ENCODE measurements around the gene TSACC.

TSACC gene

DNA sequence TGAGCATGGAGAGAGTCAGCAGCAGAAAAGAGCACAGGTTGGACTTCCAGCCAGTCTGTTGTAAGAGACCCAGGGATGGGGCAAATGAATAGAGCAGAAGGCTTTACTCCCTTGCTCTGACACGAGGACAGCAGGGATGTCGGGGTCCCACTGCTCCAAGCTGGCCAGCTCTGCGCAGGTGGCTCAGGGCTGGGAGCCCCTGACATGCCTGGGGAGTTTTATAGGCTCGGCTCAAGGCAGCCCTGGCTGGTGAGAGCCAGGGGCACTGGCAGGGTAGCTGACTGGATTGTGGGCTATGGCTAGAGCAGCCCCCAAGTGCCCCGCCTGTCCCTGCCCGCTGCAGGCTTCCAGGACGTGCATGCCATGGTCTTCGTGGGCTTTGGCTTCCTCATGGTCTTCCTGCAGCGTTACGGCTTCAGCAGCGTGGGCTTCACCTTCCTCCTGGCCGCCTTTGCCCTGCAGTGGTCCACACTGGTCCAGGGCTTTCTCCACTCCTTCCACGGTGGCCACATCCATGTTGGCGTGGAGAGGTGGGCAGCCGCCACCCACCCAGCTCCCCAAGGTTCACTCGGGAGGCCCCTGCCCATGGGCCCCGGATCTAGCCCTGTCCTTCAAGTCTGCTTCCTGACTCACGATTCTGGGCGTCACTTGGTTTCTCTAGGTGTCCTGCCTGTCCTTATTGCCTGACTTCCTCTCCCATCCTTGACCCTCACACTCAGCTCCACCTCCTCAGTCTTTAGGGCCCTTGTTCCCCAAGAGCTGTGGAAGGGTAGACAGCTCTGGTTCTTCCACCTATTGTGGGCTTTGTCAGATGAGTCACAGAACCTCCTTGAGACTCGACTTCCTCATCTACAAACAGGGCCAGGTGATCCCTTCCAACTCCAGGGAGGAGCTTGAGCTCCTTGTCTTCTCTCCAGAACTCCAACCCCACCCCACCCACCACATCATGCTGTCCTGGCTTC, 38.9 kb downstream of the TSACC start:
- no peak overlapping the region for H3K27ac ChIP-seq (ENCODE audit: low read depth, low read length)
- no peaks in the 10 kb centered on the region for H3K27me3 ChIP-seq (ENCODE audit: control insufficient read depth, insufficient read depth, low read length)
- peaks cover 7% of the 10 kb centered on the region; the same call in 1 of the 2 replicates for H3K4me1 ChIP-seq (ENCODE audit: control insufficient read depth, insufficient read depth, low read length)
- no peak overlapping the region for H3K9ac ChIP-seq (ENCODE audit: low read depth, low read length)
- H3K36me3 ChIP-seq (ENCODE audit: control insufficient read depth, insufficient read depth, low read length), result no peaks in the 10 kb centered on the region
- H3K4me3 ChIP-seq (ENCODE audit: low read depth, low read length), result no peak overlapping the region
- no peaks in the 10 kb centered on the region for H3K9me3 ChIP-seq (ENCODE audit: control insufficient read depth, insufficient read depth, low read length)

DNA sequence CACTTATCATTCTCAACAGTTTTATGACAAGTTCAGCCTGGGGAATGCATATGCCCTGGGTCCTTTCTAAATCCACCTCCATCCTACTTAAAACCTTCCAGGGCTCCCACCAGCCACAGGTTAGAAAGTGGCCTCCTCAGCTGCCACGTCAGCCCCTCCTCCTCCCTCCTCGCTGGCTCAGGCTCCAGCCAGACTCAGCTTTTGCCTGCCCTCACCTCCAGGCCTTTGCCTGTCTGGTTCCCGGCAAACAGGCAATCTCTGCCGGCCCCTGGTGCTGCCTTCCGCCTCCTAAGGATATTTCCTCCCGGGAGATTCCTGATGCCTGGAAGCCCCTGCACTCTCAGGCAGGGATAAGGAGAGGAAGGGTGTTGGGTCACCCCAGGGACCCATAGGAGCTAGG, 40.2 kb downstream of the TSACC start:
- Histone ChIP-seq H3K4me3 (ENCODE audit: low read depth, low read length) (no peak overlapping the region), H3K4me1 (ENCODE audit: control insufficient read depth, insufficient read depth, low read length) (peaks cover 7% of the 10 kb centered on the region; the same call in 1 of the 2 replicates), H3K36me3 (ENCODE audit: control insufficient read depth, insufficient read depth, low read length) (no peaks in the 10 kb centered on the region), H3K27me3 (ENCODE audit: control insufficient read depth, insufficient read depth, low read length) (no peaks in the 10 kb centered on the region), H3K9ac (ENCODE audit: low read depth, low read length) (no peak overlapping the region), H3K9me3 (ENCODE audit: control insufficient read depth, insufficient read depth, low read length) (no peaks in the 10 kb centered on the region), H3K27ac (ENCODE audit: low read depth, low read length) (no peak overlapping the region)

DNA sequence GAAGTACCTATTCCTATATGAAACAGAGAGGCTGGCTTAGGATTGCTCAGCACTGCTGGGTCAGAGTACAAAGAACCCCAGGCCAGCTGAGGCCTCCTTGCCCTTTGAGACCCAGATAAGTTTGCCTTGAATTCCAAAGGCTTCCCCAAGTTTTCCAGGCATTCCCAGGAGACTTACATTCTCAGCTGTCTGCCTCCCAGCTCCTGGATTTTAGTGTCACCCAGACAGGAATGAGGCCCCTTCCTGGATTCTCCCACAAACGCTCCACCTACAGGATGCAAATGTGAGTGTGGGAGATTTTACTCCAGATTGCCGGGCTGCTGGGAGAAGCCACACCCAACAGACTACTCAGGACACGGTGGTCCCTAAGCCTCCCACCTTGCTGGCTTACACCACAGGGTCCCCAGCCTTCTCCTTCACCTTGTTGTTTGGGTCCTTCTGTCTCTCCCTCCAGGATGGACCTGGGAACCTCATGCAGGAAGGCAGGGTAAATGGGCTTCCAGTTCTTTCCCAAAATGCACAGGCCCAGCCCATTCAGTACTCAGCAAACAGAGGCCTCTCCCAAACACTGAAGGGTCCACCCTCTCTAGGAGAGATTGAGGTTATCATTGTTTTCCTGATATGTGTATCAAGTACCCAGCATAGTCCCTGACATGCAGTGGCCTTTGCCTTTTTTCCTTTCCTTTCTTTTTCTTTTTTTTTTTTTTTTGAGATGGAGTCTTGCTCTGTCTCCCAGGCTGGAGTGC, 41.3 kb downstream of the TSACC start:
- peaks cover 7% of the 10 kb centered on the region; the same call in 1 of the 2 replicates for H3K4me1 ChIP-seq (ENCODE audit: control insufficient read depth, insufficient read depth, low read length)
- no peaks in the 10 kb centered on the region for H3K36me3 ChIP-seq (ENCODE audit: control insufficient read depth, insufficient read depth, low read length)
- H3K9ac ChIP-seq (ENCODE audit: low read depth, low read length), result no peak overlapping the region
- H3K4me3 ChIP-seq (ENCODE audit: low read depth, low read length), result no peak overlapping the region
- no peak overlapping the region for H3K27ac ChIP-seq (ENCODE audit: low read depth, low read length)
- no peaks in the 10 kb centered on the region for H3K9me3 ChIP-seq (ENCODE audit: control insufficient read depth, insufficient read depth, low read length)
- H3K27me3 ChIP-seq (ENCODE audit: control insufficient read depth, insufficient read depth, low read length), result no peaks in the 10 kb centered on the region

DNA sequence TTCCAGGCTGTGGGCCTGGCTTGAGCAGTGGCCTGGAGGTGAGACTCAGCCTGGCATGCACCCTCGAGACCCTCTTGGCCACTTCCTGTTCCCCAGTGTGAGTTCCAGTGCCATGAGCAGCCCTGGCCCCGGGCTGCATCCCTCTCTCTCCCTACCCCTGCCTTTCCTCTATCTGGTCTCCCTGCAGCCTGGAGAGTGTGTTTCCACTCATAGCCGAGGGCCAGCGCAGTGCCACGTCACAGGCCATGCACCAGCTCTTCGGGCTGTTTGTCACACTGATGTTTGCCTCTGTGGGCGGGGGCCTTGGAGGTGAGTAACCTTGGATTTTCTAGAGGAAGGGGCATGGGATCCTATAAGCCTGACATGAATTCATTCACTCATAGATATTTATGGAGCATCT, 44.2 kb downstream of the TSACC start:
- H3K36me3 ChIP-seq (ENCODE audit: control insufficient read depth, insufficient read depth, low read length), result no peaks in the 10 kb centered on the region
- H3K4me1 ChIP-seq (ENCODE audit: control insufficient read depth, insufficient read depth, low read length), result peaks cover 7% of the 10 kb centered on the region
- H3K27me3 ChIP-seq (ENCODE audit: control insufficient read depth, insufficient read depth, low read length), result peaks cover 19% of the 10 kb centered on the region
- H3K4me3 ChIP-seq (ENCODE audit: low read depth, low read length), result no peak overlapping the region
- H3K9me3 ChIP-seq (ENCODE audit: control insufficient read depth, insufficient read depth, low read length), result no peaks in the 10 kb centered on the region
- no peak overlapping the region for H3K9ac ChIP-seq (ENCODE audit: low read depth, low read length)
- H3K27ac ChIP-seq (ENCODE audit: low read depth, low read length), result no peak overlapping the region

DNA sequence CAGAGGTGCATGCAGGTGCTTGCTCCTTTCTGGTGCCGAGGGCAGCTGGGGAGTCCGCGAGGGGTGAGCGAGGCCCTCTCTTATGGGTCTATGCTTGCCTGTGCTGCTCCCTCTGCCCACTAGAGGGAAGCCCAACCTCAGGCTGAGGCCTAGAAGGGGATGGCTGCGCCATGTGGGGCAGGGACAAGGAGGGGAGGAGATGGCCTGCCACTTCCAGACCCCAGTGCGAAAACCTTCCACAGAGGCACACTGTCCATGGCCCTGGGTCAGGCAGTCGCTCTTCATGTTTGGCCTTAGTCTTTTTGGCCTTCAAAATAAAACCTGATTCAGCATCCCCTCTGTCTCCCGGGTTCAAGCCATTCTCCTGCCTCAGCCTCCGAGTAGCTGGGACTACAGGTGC, 44.7 kb downstream of the TSACC start:
- no peak overlapping the region for H3K27ac ChIP-seq (ENCODE audit: low read depth, low read length)
- H3K9ac ChIP-seq (ENCODE audit: low read depth, low read length), result no peak overlapping the region
- no peaks in the 10 kb centered on the region for H3K36me3 ChIP-seq (ENCODE audit: control insufficient read depth, insufficient read depth, low read length)
- peaks cover 7% of the 10 kb centered on the region for H3K4me1 ChIP-seq (ENCODE audit: control insufficient read depth, insufficient read depth, low read length)
- no peaks in the 10 kb centered on the region for H3K9me3 ChIP-seq (ENCODE audit: control insufficient read depth, insufficient read depth, low read length)
- peaks cover 24% of the 10 kb centered on the region for H3K27me3 ChIP-seq (ENCODE audit: control insufficient read depth, insufficient read depth, low read length)
- H3K4me3 ChIP-seq (ENCODE audit: low read depth, low read length), result no peak overlapping the region

DNA sequence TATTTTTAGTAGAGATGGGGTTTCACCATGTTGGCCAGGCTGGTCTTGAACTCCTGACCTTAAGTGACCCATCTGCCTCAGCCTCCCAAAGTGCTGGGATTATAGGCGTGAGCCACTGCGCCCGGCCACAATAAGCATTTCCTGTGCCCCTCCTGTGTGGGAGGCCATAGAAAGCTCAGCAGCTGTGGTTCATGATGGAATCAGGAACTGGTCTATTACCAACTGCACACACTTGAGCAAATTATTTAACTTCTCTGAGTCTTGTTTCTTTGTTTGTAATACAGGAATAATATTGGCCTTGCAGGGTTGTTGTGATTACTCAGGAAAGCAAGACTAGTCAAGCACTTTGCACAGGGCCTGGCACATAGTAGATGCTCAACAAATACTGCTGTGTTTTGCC, 45.7 kb downstream of the TSACC start:
- H3K36me3 ChIP-seq (ENCODE audit: control insufficient read depth, insufficient read depth, low read length), result no peaks in the 10 kb centered on the region
- no peaks in the 10 kb centered on the region for H3K9me3 ChIP-seq (ENCODE audit: control insufficient read depth, insufficient read depth, low read length)
- no peak overlapping the region for H3K9ac ChIP-seq (ENCODE audit: low read depth, low read length)
- H3K27ac ChIP-seq (ENCODE audit: low read depth, low read length), result no peak overlapping the region
- peaks cover 11% of the 10 kb centered on the region for H3K4me1 ChIP-seq (ENCODE audit: control insufficient read depth, insufficient read depth, low read length)
- no peak overlapping the region for H3K4me3 ChIP-seq (ENCODE audit: low read depth, low read length)
- peaks cover 33% of the 10 kb centered on the region for H3K27me3 ChIP-seq (ENCODE audit: control insufficient read depth, insufficient read depth, low read length)

DNA sequence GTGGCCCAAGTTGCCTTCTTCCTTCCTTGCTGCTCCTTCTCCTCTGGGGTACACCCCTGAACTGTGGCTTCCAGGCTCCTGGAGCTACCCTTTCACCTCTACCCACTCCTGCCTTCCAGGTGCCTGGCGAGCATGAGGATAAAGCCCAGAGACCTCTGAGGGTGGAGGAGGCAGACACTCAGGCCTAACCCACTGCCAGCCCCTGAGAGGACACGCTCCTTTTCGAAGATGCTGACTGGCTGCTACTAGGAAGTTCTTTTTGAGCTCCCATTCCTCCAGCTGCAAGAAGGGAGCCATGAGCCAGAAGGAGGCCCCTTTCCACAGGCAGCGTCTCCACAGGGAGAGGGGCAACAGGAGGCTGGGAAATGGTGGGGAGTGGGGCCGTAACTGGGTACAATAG, 46.3 kb downstream of the TSACC start:
- Histone ChIP-seq H3K9ac (ENCODE audit: low read depth, low read length) (no peak overlapping the region), H3K36me3 (ENCODE audit: control insufficient read depth, insufficient read depth, low read length) (no peaks in the 10 kb centered on the region), H3K9me3 (ENCODE audit: control insufficient read depth, insufficient read depth, low read length) (no peaks in the 10 kb centered on the region), H3K27ac (ENCODE audit: low read depth, low read length) (no peak overlapping the region), H3K27me3 (ENCODE audit: control insufficient read depth, insufficient read depth, low read length) (peaks cover 39% of the 10 kb centered on the region), H3K4me3 (ENCODE audit: low read depth, low read length) (no peak overlapping the region), H3K4me1 (ENCODE audit: control insufficient read depth, insufficient read depth, low read length) (peaks cover 8% of the 10 kb centered on the region)

DNA sequence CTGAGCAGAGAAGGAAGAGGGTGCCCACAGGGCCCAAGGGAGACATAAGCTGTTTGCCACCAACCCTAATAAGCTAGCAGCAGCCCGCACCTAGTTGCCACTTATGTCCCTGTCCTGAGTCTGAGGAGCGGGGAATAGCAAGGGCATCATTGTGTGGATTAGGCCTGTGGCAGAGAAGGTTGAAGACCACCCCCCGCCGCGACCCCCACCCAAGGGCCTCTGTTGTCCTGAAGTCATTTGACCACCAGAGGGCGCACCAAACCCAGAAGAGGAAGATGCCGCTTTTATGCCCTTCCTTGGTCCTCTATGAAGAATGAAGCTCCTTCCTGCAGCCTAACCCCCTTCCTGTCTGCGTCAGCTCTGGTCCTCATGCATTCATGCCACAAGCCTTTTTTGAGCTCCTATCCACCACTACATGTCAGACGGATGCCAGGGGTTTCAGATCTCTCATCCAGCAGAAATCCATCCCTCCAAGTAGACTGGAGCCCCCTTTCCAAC, 47.3 kb downstream of the TSACC start:
- Histone ChIP-seq H3K9me3 (ENCODE audit: control insufficient read depth, insufficient read depth, low read length) (no peaks in the 10 kb centered on the region), H3K4me1 (ENCODE audit: control insufficient read depth, insufficient read depth, low read length) (peaks cover 10% of the 10 kb centered on the region), H3K9ac (ENCODE audit: low read depth, low read length) (no peak overlapping the region), H3K4me3 (ENCODE audit: low read depth, low read length) (no peak overlapping the region), H3K36me3 (ENCODE audit: control insufficient read depth, insufficient read depth, low read length) (no peaks in the 10 kb centered on the region), H3K27ac (ENCODE audit: low read depth, low read length) (no peak overlapping the region), H3K27me3 (ENCODE audit: control insufficient read depth, insufficient read depth, low read length) (peaks cover 49% of the 10 kb centered on the region)

DNA sequence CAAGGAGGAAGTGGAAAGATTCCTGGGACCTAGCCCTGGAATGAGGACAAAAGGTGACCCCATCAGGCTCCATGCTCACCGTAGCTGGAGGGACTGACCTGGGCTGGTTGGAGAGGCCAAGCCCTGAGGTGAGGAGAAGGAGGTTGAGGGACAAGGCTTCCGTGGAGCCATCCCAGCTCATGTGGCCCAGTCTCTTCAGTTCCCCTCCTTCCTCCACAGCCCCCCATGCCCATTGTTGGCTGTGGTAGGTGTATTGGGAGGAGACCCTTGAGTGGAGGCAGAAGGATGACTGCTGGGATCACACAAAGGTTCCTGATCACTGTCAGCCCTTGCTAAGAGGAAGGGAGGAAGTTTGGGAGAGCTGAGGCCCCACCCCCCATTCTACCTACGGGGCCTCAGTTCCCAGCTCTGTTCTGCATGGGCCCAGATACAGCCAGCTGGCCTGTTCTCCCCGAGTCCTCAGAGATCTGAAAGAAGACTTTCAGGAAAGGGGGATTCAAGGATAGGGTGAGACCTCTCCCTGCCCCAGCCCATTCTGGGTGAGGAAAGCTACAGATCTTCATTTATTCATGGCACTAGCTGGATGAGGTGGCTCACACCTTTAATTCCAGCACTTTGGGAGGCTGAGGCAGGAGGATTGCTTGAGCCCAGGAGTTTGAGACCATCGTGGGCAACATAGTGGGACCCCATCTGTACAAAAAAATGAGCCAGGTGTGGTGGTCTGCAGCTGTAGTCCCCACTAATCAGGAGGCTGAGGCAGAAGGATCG, 48.0 kb downstream of the TSACC start:
- Histone ChIP-seq H3K9ac (ENCODE audit: low read depth, low read length) (no peak overlapping the region), H3K36me3 (ENCODE audit: control insufficient read depth, insufficient read depth, low read length) (no peaks in the 10 kb centered on the region), H3K27me3 (ENCODE audit: control insufficient read depth, insufficient read depth, low read length) (peaks cover 55% of the 10 kb centered on the region), H3K4me3 (ENCODE audit: low read depth, low read length) (no peak overlapping the region), H3K9me3 (ENCODE audit: control insufficient read depth, insufficient read depth, low read length) (no peaks in the 10 kb centered on the region), H3K27ac (ENCODE audit: low read depth, low read length) (no peak overlapping the region), H3K4me1 (ENCODE audit: control insufficient read depth, insufficient read depth, low read length) (peaks cover 17% of the 10 kb centered on the region)

DNA sequence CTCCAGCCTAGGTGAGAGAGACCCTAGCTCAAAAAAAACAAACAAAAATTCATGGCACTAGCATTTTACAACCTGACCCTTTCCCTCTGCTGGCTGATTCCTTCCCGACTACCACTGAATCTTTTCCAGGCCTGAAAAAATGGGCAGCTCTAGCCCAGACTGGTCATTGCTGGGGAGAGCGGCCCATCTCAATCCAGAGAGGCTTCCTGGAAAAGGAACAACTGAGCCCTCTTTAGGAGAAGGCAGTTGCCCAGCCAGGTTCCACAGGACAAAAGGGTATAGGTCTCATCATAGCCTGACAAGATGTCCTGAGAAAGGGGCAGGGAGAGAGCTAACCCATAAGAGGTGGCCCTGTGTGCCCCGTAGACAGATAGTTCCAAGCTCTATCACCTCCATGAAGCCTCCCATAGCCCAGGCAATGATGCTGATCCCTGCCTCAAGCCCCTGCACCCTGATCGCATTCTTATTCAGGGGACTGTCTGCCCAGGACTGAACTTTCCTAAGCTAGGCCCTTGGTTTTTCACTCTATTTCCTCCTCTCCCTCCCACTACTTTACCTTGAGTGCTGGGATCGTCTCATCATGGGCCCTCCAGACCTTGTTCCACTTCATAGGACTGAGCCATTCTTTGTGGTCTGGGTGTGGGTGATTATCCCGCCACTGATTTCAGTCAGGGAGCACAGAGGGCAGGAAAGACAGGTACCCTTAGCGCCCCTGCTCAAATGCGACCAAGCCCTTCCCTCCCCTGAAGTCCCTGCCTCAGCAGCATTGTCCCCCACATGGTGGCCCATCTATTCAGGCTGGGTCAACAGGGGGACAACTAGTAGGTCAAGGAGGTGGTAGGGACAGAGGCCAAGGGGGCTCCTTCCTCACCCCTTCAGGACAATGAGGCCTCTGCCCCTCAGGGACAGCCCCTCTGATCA, 48.9 kb downstream of the TSACC start:
- Histone ChIP-seq H3K9me3 (ENCODE audit: control insufficient read depth, insufficient read depth, low read length) (no peaks in the 10 kb centered on the region), H3K4me3 (ENCODE audit: low read depth, low read length) (no peak overlapping the region; the same call in 1 of the 2 replicates), H3K9ac (ENCODE audit: low read depth, low read length) (no peak overlapping the region), H3K36me3 (ENCODE audit: control insufficient read depth, insufficient read depth, low read length) (no peaks in the 10 kb centered on the region), H3K27me3 (ENCODE audit: control insufficient read depth, insufficient read depth, low read length) (peaks cover 64% of the 10 kb centered on the region), H3K4me1 (ENCODE audit: control insufficient read depth, insufficient read depth, low read length) (peaks cover 26% of the 10 kb centered on the region), H3K27ac (ENCODE audit: low read depth, low read length) (no peak overlapping the region)
